IMR-90 (cell line): ENCODE data around the gene VSIR.

ENCODE experiments used
- FOS ChIP-seq: fragments of 150-350 bp; IDR thresholded peaks from 2 replicates; pipeline ENCODE4 v1.6.1; 2016; ENCODE audit warnings: low read depth, low read length
- MAZ ChIP-seq: IDR thresholded peaks from 2 replicates; pipeline ENCODE4 v1.6.1; 2012; ENCODE audit warnings: low read depth, mild to moderate bottlenecking, low read length, improper control_type of control experiment, moderate library complexity, borderline replicate concordance
- MXI1 ChIP-seq: IDR thresholded peaks from 2 replicates; pipeline ENCODE4 v1.6.1; 2012; ENCODE audit warnings: low read depth, mild to moderate bottlenecking, low read length, moderate library complexity, borderline replicate concordance
- POLR2A ChIP-seq: IDR thresholded peaks from 2 replicates; pipeline ENCODE4 v1.6.1; 2012; ENCODE audit warnings: mild to moderate bottlenecking, low read depth, low read length
- RAD21 ChIP-seq: IDR thresholded peaks from 2 replicates; pipeline ENCODE4 v1.6.1; 2012; ENCODE audit warnings: low read length, improper control_type of control experiment
- RFX5 ChIP-seq: IDR thresholded peaks from 2 replicates; pipeline ENCODE4 v1.8.0; 2012; ENCODE audit warnings: low read depth, mild to moderate bottlenecking, low read length, moderate library complexity
- SMC3 ChIP-seq: fragments of 150-350 bp; IDR thresholded peaks from 2 replicates; pipeline ENCODE4 v1.6.1; 2016; ENCODE audit warnings: low read depth, mild to moderate bottlenecking, antibody characterized with exemption, low read length, moderate library complexity
- TF ChIP-seq, protein P1 (sequence below): conservative IDR thresholded peaks from 2 replicates; pipeline ENCODE4 v1.5.1; 2012; ENCODE audit warnings: mild to moderate bottlenecking, low read depth, low read length, improper control_type of control experiment
- TF ChIP-seq, protein P2 (sequence below): fragments of 150-350 bp; IDR thresholded peaks from 2 replicates; pipeline ENCODE4 v1.6.1; 2016; ENCODE audit warnings: low read depth, mild to moderate bottlenecking, low read length, moderate library complexity, borderline replicate concordance

GRCh38 chr10:71708897-71709882 lies 64.1 kb downstream of the VSIR start:
- no peak for TF ChIP-seq MAZ
- TF ChIP-seq, protein P1, sequence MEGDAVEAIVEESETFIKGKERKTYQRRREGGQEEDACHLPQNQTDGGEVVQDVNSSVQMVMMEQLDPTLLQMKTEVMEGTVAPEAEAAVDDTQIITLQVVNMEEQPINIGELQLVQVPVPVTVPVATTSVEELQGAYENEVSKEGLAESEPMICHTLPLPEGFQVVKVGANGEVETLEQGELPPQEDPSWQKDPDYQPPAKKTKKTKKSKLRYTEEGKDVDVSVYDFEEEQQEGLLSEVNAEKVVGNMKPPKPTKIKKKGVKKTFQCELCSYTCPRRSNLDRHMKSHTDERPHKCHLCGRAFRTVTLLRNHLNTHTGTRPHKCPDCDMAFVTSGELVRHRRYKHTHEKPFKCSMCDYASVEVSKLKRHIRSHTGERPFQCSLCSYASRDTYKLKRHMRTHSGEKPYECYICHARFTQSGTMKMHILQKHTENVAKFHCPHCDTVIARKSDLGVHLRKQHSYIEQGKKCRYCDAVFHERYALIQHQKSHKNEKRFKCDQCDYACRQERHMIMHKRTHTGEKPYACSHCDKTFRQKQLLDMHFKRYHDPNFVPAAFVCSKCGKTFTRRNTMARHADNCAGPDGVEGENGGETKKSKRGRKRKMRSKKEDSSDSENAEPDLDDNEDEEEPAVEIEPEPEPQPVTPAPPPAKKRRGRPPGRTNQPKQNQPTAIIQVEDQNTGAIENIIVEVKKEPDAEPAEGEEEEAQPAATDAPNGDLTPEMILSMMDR = no peak
- TF ChIP-seq MXI1 = no peak
- TF ChIP-seq RFX5 = no peak
- no peak for TF ChIP-seq POLR2A
- TF ChIP-seq RAD21 = no peak
- TF ChIP-seq, protein P2, sequence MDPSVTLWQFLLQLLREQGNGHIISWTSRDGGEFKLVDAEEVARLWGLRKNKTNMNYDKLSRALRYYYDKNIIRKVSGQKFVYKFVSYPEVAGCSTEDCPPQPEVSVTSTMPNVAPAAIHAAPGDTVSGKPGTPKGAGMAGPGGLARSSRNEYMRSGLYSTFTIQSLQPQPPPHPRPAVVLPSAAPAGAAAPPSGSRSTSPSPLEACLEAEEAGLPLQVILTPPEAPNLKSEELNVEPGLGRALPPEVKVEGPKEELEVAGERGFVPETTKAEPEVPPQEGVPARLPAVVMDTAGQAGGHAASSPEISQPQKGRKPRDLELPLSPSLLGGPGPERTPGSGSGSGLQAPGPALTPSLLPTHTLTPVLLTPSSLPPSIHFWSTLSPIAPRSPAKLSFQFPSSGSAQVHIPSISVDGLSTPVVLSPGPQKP = no peak
- no peak for TF ChIP-seq FOS
- no peak for TF ChIP-seq SMC3
